Measurements from ENCODE around the gene ARHGAP15. TPM values are rescaled to one million over a fixed set of nuclear protein-coding genes. Genes with fewer than 3 reads are reported as not detected.

Gene ARHGAP15
- 0.14 TPM in 1 of 5 replicates, not detected in the others for total RNA-seq (2022; extraction: Qiagen RNA extraction)

GRCh38 chr2:143128681-143129580 lies at the start of gene ARHGAP15:
TSS of gene ARHGAP15 (plus strand) at chr2:143129419.

